Astrocyte (in vitro differentiated cells and primary cell): ENCODE results near the gene FRMD4B. TPM values are rescaled to one million over a fixed set of nuclear protein-coding genes. Genes with fewer than 3 reads are reported as not detected.
"Not testable (repeated sequence)": the region's sequence is repeated elsewhere in the genome, so short reads cannot be mapped to it uniquely, and the experiment has no call there.

Experiments used
- DNase-seq: peaks from one replicate; pipeline ENCODE4 v3.0.0-alpha.2; 2010; ENCODE audit warnings: low read depth
- FAIRE-seq: peaks from 2 replicates; lab custom pipeline; 2011; peaks lifted over from hg19 to GRCh38; lab: Jason Lieb, UNC
- H2AFZ ChIP-seq: 2 replicates; pipeline ENCODE4 v1.6.0; 2012; ENCODE audit warnings: low read depth, low read length, inconsistent platforms
- H3K27ac ChIP-seq: 2 replicates; pipeline ENCODE4 v1.5.1; 2011; ENCODE audit warnings: low read depth, low read length, inconsistent platforms
- H3K27me3 ChIP-seq: 2 replicates; pipeline ENCODE4 v1.6.0; 2011; ENCODE audit warnings: low read length, inconsistent platforms; ENCODE audit not compliant: insufficient read depth
- H3K36me3 ChIP-seq: 2 replicates; pipeline ENCODE4 v1.5.1; 2011; ENCODE audit warnings: low read length, inconsistent platforms; ENCODE audit not compliant: insufficient read depth
- H3K4me1 ChIP-seq: 2 replicates; pipeline ENCODE4 v1.5.1; 2011; ENCODE audit warnings: low read length, inconsistent platforms; ENCODE audit not compliant: insufficient read depth
- H3K4me2 ChIP-seq: 2 replicates; pipeline ENCODE4 v1.6.0; 2012; ENCODE audit warnings: low read length, inconsistent platforms
- H3K4me3 ChIP-seq: 2 replicates; pipeline ENCODE4 v1.5.1; 2011; ENCODE audit warnings: low read depth, mild to moderate bottlenecking, low read length, inconsistent platforms; ENCODE audit not compliant: insufficient read depth
- H3K79me2 ChIP-seq: 2 replicates; pipeline ENCODE4 v1.6.0; 2012; ENCODE audit warnings: mild to moderate bottlenecking, low read length, inconsistent platforms; ENCODE audit not compliant: insufficient read depth
- H3K9ac ChIP-seq: 2 replicates; pipeline ENCODE4 v1.6.0; 2012; ENCODE audit warnings: mild to moderate bottlenecking, low read length, inconsistent platforms
- H3K9me3 ChIP-seq: 2 replicates; pipeline ENCODE4 v1.5.1; 2012; ENCODE audit warnings: low read depth, mild to moderate bottlenecking, low read length, inconsistent platforms; ENCODE audit not compliant: insufficient read depth
- H4K20me1 ChIP-seq: 2 replicates; pipeline ENCODE4 v1.6.0; 2012; ENCODE audit warnings: low read length, inconsistent platforms; ENCODE audit not compliant: insufficient read depth
- H3K27ac Mint-ChIP-seq: one replicate; pipeline ENCODE4 v1.8.0; 2021; ENCODE audit warnings: mild to moderate bottlenecking, mixed read lengths; ENCODE audit not compliant: unreplicated experiment
- H3K27me3 Mint-ChIP-seq: one replicate; pipeline ENCODE4 v1.8.0; 2021; ENCODE audit warnings: low read depth, mixed read lengths; ENCODE audit not compliant: unreplicated experiment
- H3K36me3 Mint-ChIP-seq: one replicate; pipeline ENCODE4 v1.8.0; 2021; ENCODE audit warnings: low read depth, mixed read lengths; ENCODE audit not compliant: unreplicated experiment
- H3K4me1 Mint-ChIP-seq: one replicate; pipeline ENCODE4 v1.8.0; 2021; ENCODE audit warnings: low read depth, mixed read lengths; ENCODE audit not compliant: unreplicated experiment
- H3K4me3 Mint-ChIP-seq: one replicate; pipeline ENCODE4 v1.8.0; 2021; ENCODE audit warnings: mild to moderate bottlenecking, moderate library complexity, mixed read lengths; ENCODE audit not compliant: unreplicated experiment
- H3K9me3 Mint-ChIP-seq: one replicate; pipeline ENCODE4 v1.8.0; 2021; ENCODE audit warnings: mild to moderate bottlenecking, mixed read lengths; ENCODE audit not compliant: unreplicated experiment
- CTCF ChIP-seq: IDR thresholded peaks from 2 replicates; pipeline ENCODE4 v1.5.1; 2011; ENCODE audit warnings: low read depth, mild to moderate bottlenecking, inconsistent platforms, low read length, moderate library complexity; ENCODE audit not compliant: insufficient read depth
- EZH2 ChIP-seq: IDR thresholded peaks from 2 replicates; pipeline ENCODE4 v1.6.1; 2012; ENCODE audit warnings: mild to moderate bottlenecking, low read length, inconsistent platforms; ENCODE audit not compliant: insufficient read depth
- total RNA-seq: library from RNA; stranded (reverse); gene quantifications from 2 replicates; pipeline ENCODE4 v1.2.1, GENCODE V29; 2021

The FRMD4B gene
- total RNA-seq, 1 donor from 2014 or later, result 9.2 TPM

DNA sequence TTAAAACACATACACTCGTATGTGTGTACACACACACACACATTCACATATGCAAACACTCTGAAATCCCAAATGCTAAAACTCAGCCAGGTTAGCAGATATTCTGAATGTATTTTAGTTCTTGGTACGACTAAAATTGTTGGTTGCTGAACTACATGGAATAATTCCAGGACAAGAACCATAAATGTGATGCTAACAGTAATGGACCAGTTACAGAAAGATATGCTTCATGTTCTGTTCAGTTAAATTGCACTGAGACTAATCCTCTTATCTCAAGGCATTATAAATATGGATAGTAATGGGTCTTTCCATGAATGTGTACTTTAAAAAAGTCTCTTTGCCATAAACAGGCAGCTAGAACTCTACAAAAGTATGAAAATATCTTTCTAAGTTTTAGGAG lies 113.3 kb downstream of the FRMD4B start:
- H3K4me1 Mint-ChIP-seq, result peaks cover 4% of the 10 kb centered on the region
- Histone ChIP-seq H3K9me3 (no peaks in the 10 kb centered on the region), H3K9ac (no peak overlapping the region), H3K79me2 (no peaks in the 10 kb centered on the region), H2AFZ (no peak overlapping the region), H4K20me1 (no peaks in the 10 kb centered on the region), H3K4me2 (no peak overlapping the region), H3K4me1 (no peaks in the 10 kb centered on the region), H3K27me3 (no peaks in the 10 kb centered on the region), H3K4me3 (no peak overlapping the region), H3K36me3 (no peaks in the 10 kb centered on the region), H3K27ac (no peak overlapping the region)
- DNase-seq, result no peak
- no peak overlapping the region for H3K27ac Mint-ChIP-seq
- TF ChIP-seq CTCF (no peak), EZH2 (no peak)
- H3K36me3 Mint-ChIP-seq, result no peaks in the 10 kb centered on the region
- H3K27me3 Mint-ChIP-seq, result no peaks in the 10 kb centered on the region
- FAIRE-seq, result no peak
- H3K4me3 Mint-ChIP-seq, result no peak overlapping the region
- no peaks in the 10 kb centered on the region for H3K9me3 Mint-ChIP-seq

GRCh38 chr3:69271098-69271497 lies 114.8 kb downstream of the FRMD4B start:
- Mint-ChIP-seq H3K4me3 (no peak overlapping the region), H3K9me3 (no peaks in the 10 kb centered on the region), H3K27ac (no peak overlapping the region), H3K4me1 (peaks cover 4% of the 10 kb centered on the region), H3K36me3 (no peaks in the 10 kb centered on the region), H3K27me3 (no peaks in the 10 kb centered on the region)
- Histone ChIP-seq H3K27me3 (no peaks in the 10 kb centered on the region), H3K9ac (no peak overlapping the region), H4K20me1 (no peaks in the 10 kb centered on the region), H3K9me3 (no peaks in the 10 kb centered on the region), H2AFZ (no peak overlapping the region), H3K4me3 (no peak overlapping the region), H3K27ac (no peak overlapping the region), H3K36me3 (no peaks in the 10 kb centered on the region), H3K79me2 (no peaks in the 10 kb centered on the region), H3K4me1 (no peaks in the 10 kb centered on the region), H3K4me2 (no peak overlapping the region)
- FAIRE-seq (no peak), DNase-seq (no peak)
- TF ChIP-seq EZH2, result no peak
- TF ChIP-seq CTCF, result no peak

DNA sequence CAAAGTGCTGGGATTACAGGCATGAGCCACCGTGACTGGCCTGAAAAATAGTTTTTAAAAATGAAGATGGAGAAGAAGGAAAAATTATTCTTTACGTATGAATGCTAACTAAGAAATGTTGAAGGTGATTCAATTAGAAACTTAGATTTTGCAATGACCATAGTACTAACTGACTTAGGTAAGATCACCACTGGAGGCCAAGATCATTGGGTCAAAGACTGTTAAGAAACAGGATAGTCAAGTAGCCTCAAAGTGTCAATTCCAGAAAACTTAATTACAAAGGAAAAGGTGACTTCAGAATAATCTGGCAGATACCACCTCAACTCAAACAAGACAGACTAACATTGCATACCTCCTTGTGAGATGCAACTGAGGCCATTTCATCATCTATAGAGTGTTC lies 119.3 kb downstream of the FRMD4B start:
- no peaks in the 10 kb centered on the region for H3K9me3 ChIP-seq
- H3K79me2 ChIP-seq, result no peaks in the 10 kb centered on the region
- no peak for FAIRE-seq
- no peak for DNase-seq
- H3K27me3 Mint-ChIP-seq, result no peaks in the 10 kb centered on the region
- H2AFZ ChIP-seq, result no peak overlapping the region
- no peak overlapping the region for H3K4me3 ChIP-seq
- no peaks in the 10 kb centered on the region for H3K27me3 ChIP-seq
- no peaks in the 10 kb centered on the region for H3K4me1 ChIP-seq
- H4K20me1 ChIP-seq, result no peaks in the 10 kb centered on the region
- H3K27ac Mint-ChIP-seq, result no peak overlapping the region
- H3K4me3 Mint-ChIP-seq, result no peak overlapping the region
- no peaks in the 10 kb centered on the region for H3K36me3 Mint-ChIP-seq
- H3K9ac ChIP-seq, result no peak overlapping the region
- H3K27ac ChIP-seq, result no peak overlapping the region
- no peaks in the 10 kb centered on the region for H3K4me1 Mint-ChIP-seq
- TF ChIP-seq CTCF, result no peak
- H3K9me3 Mint-ChIP-seq, result no peaks in the 10 kb centered on the region
- no peaks in the 10 kb centered on the region for H3K36me3 ChIP-seq
- no peak overlapping the region for H3K4me2 ChIP-seq

DNA sequence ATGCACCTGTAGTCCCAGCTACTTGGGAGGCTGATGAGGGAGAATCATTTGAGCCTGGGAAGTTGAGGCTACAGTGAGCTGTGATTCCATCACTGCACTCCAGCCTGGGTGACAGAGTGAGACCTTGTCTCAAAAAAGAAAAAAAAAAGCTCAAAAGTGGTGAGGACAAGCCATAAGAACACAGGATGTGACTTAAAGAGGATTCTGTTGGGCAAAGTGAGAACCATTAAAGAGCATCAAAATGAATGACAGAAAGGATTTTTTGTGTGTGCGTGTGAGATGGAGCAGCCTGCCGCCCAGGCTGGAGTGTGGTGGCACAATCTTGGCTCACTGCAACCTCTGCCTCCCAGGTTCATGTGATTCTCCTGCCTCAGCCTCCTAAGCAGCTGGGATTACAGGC lies 119.8 kb downstream of the FRMD4B start:
- H4K20me1 ChIP-seq, H3K9me3 ChIP-seq, H3K36me3 Mint-ChIP-seq, H3K4me1 ChIP-seq, H3K4me1 Mint-ChIP-seq, H3K27me3 Mint-ChIP-seq, H3K27ac ChIP-seq, H3K36me3 ChIP-seq, H3K4me3 ChIP-seq, H3K4me3 Mint-ChIP-seq, FAIRE-seq, H3K27ac Mint-ChIP-seq, DNase-seq, H2AFZ ChIP-seq, H3K9me3 Mint-ChIP-seq, H3K4me2 ChIP-seq, H3K9ac ChIP-seq, H3K27me3 ChIP-seq, H3K79me2 ChIP-seq: not testable (repeated sequence)
